Smooth muscle cell (in vitro differentiated cells): ENCODE data around the gene GPS1. TPM values are rescaled to one million over a fixed set of nuclear protein-coding genes. Genes with fewer than 3 reads are reported as not detected.

Experiments
- DNase-seq: peaks from one replicate; lab custom pipeline; 2025; ENCODE audit not compliant: unreplicated experiment; lab: John Stamatoyannopoulos, UW
- H2AFZ ChIP-seq: fragments of 200-600 bp; sonication (generic); 2 replicates; pipeline ENCODE4 v1.6.0; 2016; ENCODE audit warnings: antibody characterized with exemption, low read depth, mild to moderate bottlenecking
- H3F3A ChIP-seq: fragments of 200-600 bp; sonication (generic); 2 replicates; pipeline ENCODE4 v1.6.0; 2017; ENCODE audit warnings: antibody characterized with exemption, low read depth
- H3K27ac ChIP-seq: fragments of 200-600 bp; sonication (generic); 2 replicates; pipeline ENCODE4 v1.5.1; 2016; ENCODE audit warnings: low read depth, mild to moderate bottlenecking
- H3K27me3 ChIP-seq: fragments of 200-600 bp; sonication (generic); 2 replicates; pipeline ENCODE4 v1.6.1; 2016; ENCODE audit warnings: low read depth, mild to moderate bottlenecking
- H3K36me3 ChIP-seq: fragments of 200-600 bp; sonication (generic); 2 replicates; pipeline ENCODE4 v1.5.1; 2016; ENCODE audit warnings: low read depth
- H3K4me1 ChIP-seq: fragments of 200-600 bp; sonication (generic); 2 replicates; pipeline ENCODE4 v1.5.1; 2016; ENCODE audit warnings: low read depth
- H3K4me2 ChIP-seq: fragments of 200-600 bp; sonication (generic); 2 replicates; pipeline ENCODE4 v1.6.0; 2016; ENCODE audit warnings: mild to moderate bottlenecking
- H3K4me3 ChIP-seq: fragments of 200-600 bp; sonication (generic); 2 replicates; pipeline ENCODE4 v1.5.1; 2016; ENCODE audit warnings: mild to moderate bottlenecking
- H3K79me2 ChIP-seq: fragments of 200-600 bp; sonication (generic); 2 replicates; pipeline ENCODE4 v1.6.0; 2016; ENCODE audit warnings: low read depth, mild to moderate bottlenecking
- H3K9ac ChIP-seq: fragments of 200-600 bp; sonication (generic); 2 replicates; pipeline ENCODE4 v1.6.0; 2016; ENCODE audit warnings: low read depth
- H3K9me3 ChIP-seq: fragments of 200-600 bp; sonication (generic); replicated peaks from 2 replicates; pipeline ENCODE4 v1.5.1; 2016; ENCODE audit warnings: low read depth
- H4K20me1 ChIP-seq: fragments of 200-600 bp; sonication (generic); 2 replicates; pipeline ENCODE4 v1.6.0; 2016; ENCODE audit warnings: low read depth
- CTCF ChIP-seq: fragments of 200-600 bp; sonication (generic); IDR thresholded peaks from 2 replicates; pipeline ENCODE4 v1.5.1; 2017; ENCODE audit warnings: borderline replicate concordance, mild to moderate bottlenecking, antibody characterized with exemption; ENCODE audit not compliant: insufficient read depth, poor library complexity, severe bottlenecking
- WGBS: methylation state at CpG from one replicate; pipeline ENCODE4 v1.1.7; 2016; ENCODE audit warnings: low lambda C conversion rate; 5-methylcytosine and 5-hydroxymethylcytosine counted together
- polyA plus RNA-seq: library from polyadenylated mRNA; unstranded; fragments of >200 nt; fragmentation: Nextera tagmentation; extraction: Ambion mirVana; gene quantifications from 2 replicates; pipeline ENCODE4 v1.2.1, GENCODE V29; 2016
- total RNA-seq: library from RNA; depleted of rRNA; stranded (reverse); fragments of >200 nt; gene quantifications from 2 replicates; pipeline ENCODE4 v1.2.3, GENCODE V29; 2014

The GPS1 gene
- total and polyA plus RNA-seq, 2 experiments from 2014 or later: 93.7 to 134 TPM

GRCh38 chr17:82058855-82059249 lies 7.2 kb downstream of the GPS1 start:
- Histone ChIP-seq H3K4me3 (no peak overlapping the region), H3K4me1 (no peaks in the 10 kb centered on the region), H4K20me1 (no peaks in the 10 kb centered on the region), H3K9me3 (no peaks in the 10 kb centered on the region), H3K27me3 (no peaks in the 10 kb centered on the region), H2AFZ (no peak overlapping the region), H3K36me3 (no peaks in the 10 kb centered on the region), H3F3A (no peaks in the 10 kb centered on the region), H3K4me2 (no peak overlapping the region), H3K79me2 (peaks cover under 1% of the 10 kb centered on the region), H3K27ac (no peak overlapping the region), H3K9ac (no peak overlapping the region)
- DNase-seq: no peak
- TF ChIP-seq CTCF: no peak
- 92% methylated on average over 9 of the region's 10 CpGs for WGBS

GRCh38 chr17:82059272-82060000 lies 7.7 kb downstream of the GPS1 start:
- 93% methylated on average over 19 of the region's 19 CpGs for WGBS

GRCh38 chr17:82060001-82060380 lies 8.3 kb downstream of the GPS1 start:
- H3K9ac ChIP-seq: no peak overlapping the region
- H3K27ac ChIP-seq: no peak overlapping the region
- H3K79me2 ChIP-seq: peaks cover 5% of the 10 kb centered on the region
- H4K20me1 ChIP-seq: no peaks in the 10 kb centered on the region
- H2AFZ ChIP-seq: no peak overlapping the region
- no peaks in the 10 kb centered on the region for H3K36me3 ChIP-seq
- no peaks in the 10 kb centered on the region for H3F3A ChIP-seq
- WGBS: 97% methylated on average over 16 of the region's 16 CpGs
- DNase-seq: no peak
- no peak for TF ChIP-seq CTCF
- no peak overlapping the region for H3K4me2 ChIP-seq
- no peak overlapping the region for H3K4me3 ChIP-seq
- no peaks in the 10 kb centered on the region for H3K27me3 ChIP-seq
- H3K4me1 ChIP-seq: peaks cover 5% of the 10 kb centered on the region
- H3K9me3 ChIP-seq: no peaks in the 10 kb centered on the region

More at GRCh38 chr17:82059272-82060000, 7.7 kb downstream of the GPS1 start:
- H3K4me2 ChIP-seq: no peak overlapping the region
- no peaks in the 10 kb centered on the region for H3F3A ChIP-seq
- no peak for TF ChIP-seq CTCF
- no peaks in the 10 kb centered on the region for H3K27me3 ChIP-seq
- H3K27ac ChIP-seq: no peak overlapping the region
- H3K9ac ChIP-seq: no peak overlapping the region
- no peaks in the 10 kb centered on the region for H3K4me1 ChIP-seq
- H3K4me3 ChIP-seq: no peak overlapping the region
- no peak for DNase-seq
- no peaks in the 10 kb centered on the region for H3K9me3 ChIP-seq
- H3K79me2 ChIP-seq: peaks cover 5% of the 10 kb centered on the region
- no peak overlapping the region for H2AFZ ChIP-seq
- H3K36me3 ChIP-seq: no peaks in the 10 kb centered on the region
- no peaks in the 10 kb centered on the region for H4K20me1 ChIP-seq

GRCh38 chr17:82060614-82061013 lies 8.9 kb downstream of the GPS1 start:
- no peak for TF ChIP-seq CTCF
- H3F3A ChIP-seq: no peaks in the 10 kb centered on the region
- H3K4me2 ChIP-seq: no peak overlapping the region
- no peak overlapping the region for H2AFZ ChIP-seq
- no peak for DNase-seq
- H3K9me3 ChIP-seq: no peaks in the 10 kb centered on the region
- H3K27me3 ChIP-seq: no peaks in the 10 kb centered on the region
- peaks cover 5% of the 10 kb centered on the region for H3K79me2 ChIP-seq
- H3K4me3 ChIP-seq: no peak overlapping the region
- H3K9ac ChIP-seq: no peak overlapping the region
- peaks cover 6% of the 10 kb centered on the region for H3K4me1 ChIP-seq
- H3K27ac ChIP-seq: no peak overlapping the region
- H4K20me1 ChIP-seq: no peaks in the 10 kb centered on the region
- WGBS: 91% methylated on average over 14 of the region's 14 CpGs
- no peaks in the 10 kb centered on the region for H3K36me3 ChIP-seq
